Sigmoid colon (tissue), 7 donors: ENCODE results near the gene ZNRD2. TPM values are rescaled to one million over a fixed set of nuclear protein-coding genes. Genes with fewer than 3 reads are reported as not detected.

Experiments used
- DNase-seq: peaks from one replicate; pipeline ENCODE4 v3.0.0-alpha.2; 2019
- H3K27ac ChIP-seq, 4 donors: fragments of 200-600 bp; sonication (generic); one replicate each; pipeline ENCODE4 v1.5.1; 2016 to 2019; ENCODE audit warnings: mild to moderate bottlenecking in 1 of 4
- H3K27me3 ChIP-seq, 3 donors: fragments of 200-600 bp; sonication (generic); one replicate each; pipeline ENCODE4 v1.5.1; 2019; ENCODE audit warnings: mild to moderate bottlenecking in 1 of 3
- H3K36me3 ChIP-seq, 4 donors: fragments of 200-600 bp; sonication (generic); one replicate each; pipeline ENCODE4 v1.5.1; 2016 to 2019
- H3K4me1 ChIP-seq, 4 donors: fragments of 200-600 bp; sonication (generic); one replicate each; pipeline ENCODE4 v1.5.1; 2017 to 2019
- H3K4me3 ChIP-seq, 4 donors: fragments of 200-600 bp; sonication (generic); one replicate each; pipeline ENCODE4 v1.5.1; 2017 to 2019; ENCODE audit warnings: mild to moderate bottlenecking in 2 of 4, moderate library complexity in 1 of 4
- H3K9me3 ChIP-seq, 4 donors: fragments of 200-600 bp in 3 of 4; sonication (generic) in 3 of 4; one replicate each; pipeline versions ENCODE4 v1.5.1 to v1.6.1; 2013 to 2019
- CTCF ChIP-seq, 4 experiments: fragments of 450-650 bp in 3 of 4; fragments of 200-600 bp in 1 of 4; IDR thresholded peaks; one replicate each; pipeline ENCODE4 v1.5.1; 2016 to 2019; ENCODE audit warnings: antibody characterized with exemption in 4 of 4, mild to moderate bottlenecking in 3 of 4, moderate library complexity in 2 of 4
- EP300 ChIP-seq, 4 donors: sonication (generic); formaldehyde crosslinking; IDR thresholded peaks; one replicate each; pipeline ENCODE4 v1.6.1; 2017; ENCODE audit warnings: antibody characterized with exemption in 4 of 4
- POLR2A ChIP-seq, 2 donors: fragments of 450-650 bp; IDR thresholded peaks; one replicate each; pipeline ENCODE4 v1.6.1; 2016; ENCODE audit warnings: antibody characterized with exemption in 2 of 2, mild to moderate bottlenecking in 2 of 2, moderate library complexity in 2 of 2
- POLR2AphosphoS5 ChIP-seq, 4 donors: sonication (generic); formaldehyde crosslinking; IDR thresholded peaks; one replicate each; pipeline ENCODE4 v1.6.1; 2017; ENCODE audit warnings: antibody characterized with exemption in 4 of 4
- WGBS, 2 donors: extraction: QIAGEN DNeasy Blood & Tissue Kit; methylation state at CpG; one replicate each; pipeline ENCODE4 v1.1.7; 2013; 5-methylcytosine and 5-hydroxymethylcytosine counted together
- intact Hi-C: fragments of 100-400 bp; cut with DNase I; formaldehyde crosslinking; loops from one replicate; pipeline ENCODE4 v1.15.1; 2023
- polyA plus RNA-seq, 3 donors: library from polyadenylated mRNA; stranded (reverse); fragments of 200-250 nt; gene quantifications; one replicate each; pipeline ENCODE4 v1.2.3, GENCODE V29; 2013
- total RNA-seq, 4 donors: library from RNA; depleted of rRNA; stranded (reverse); fragments of >200 nt; gene quantifications; one replicate each; pipeline ENCODE4 v1.1.0, GENCODE V29; 2016
- donor health status: healthy with polysubstance abuse.
- donor health status: Bipolar disorder and iron deficiency.
- donor health status: healthy.

Gene ZNRD2
- total and polyA plus RNA-seq, 7 donors = 24.9 to 61.0 (median 52.6) TPM

GRCh38 chr11:65537296-65537597, 33.0 kb upstream of the ZNRD2 start:
- no peak overlapping the region for H3K27ac ChIP-seq

GRCh38 chr11:65537620-65538231, 32.6 kb upstream of the ZNRD2 start:
- Histone ChIP-seq H3K4me1 (peaks cover 0 to 30% (median 26%) of the 10 kb centered on the region in 4 donors), H3K9me3 (no peaks in the 10 kb centered on the region), H3K27me3 (no peaks in the 10 kb centered on the region), H3K27ac (no peak overlapping the region), H3K4me3 (no peak overlapping the region), H3K36me3 (peaks cover 2 to 67% (median 34%) of the 10 kb centered on the region in 4 donors)
- no peak for TF ChIP-seq POLR2AphosphoS5 (IDR thresholded peaks at IDR 0.05)
- TF ChIP-seq POLR2A (IDR thresholded peaks at IDR 0.05) = no peak
- TF ChIP-seq CTCF (IDR thresholded peaks at IDR 0.05) = no peak
- no peak for TF ChIP-seq EP300 (IDR thresholded peaks at IDR 0.05)
- DNase-seq = peak; percentile 64
- intact Hi-C loops = no loop called here
- 88 to 89% methylated on average over 18 of the region's 18 CpGs for WGBS, 2 donors

More at GRCh38 chr11:65537296-65537597, 33.0 kb upstream of the ZNRD2 start:
- no peaks in the 10 kb centered on the region for H3K27me3 ChIP-seq
- peaks cover 7 to 70% (median 38%) of the 10 kb centered on the region in 4 donors for H3K36me3 ChIP-seq
- no peak overlapping the region for H3K4me3 ChIP-seq
- H3K9me3 ChIP-seq = no peaks in the 10 kb centered on the region
- H3K4me1 ChIP-seq = peaks cover 0 to 30% (median 26%) of the 10 kb centered on the region in 4 donors
- TF ChIP-seq EP300 (IDR thresholded peaks at IDR 0.05) (no peak), CTCF (IDR thresholded peaks at IDR 0.05) (no peak), POLR2A (IDR thresholded peaks at IDR 0.05) (no peak)
- intact Hi-C loops = no loop called here
- no peak for DNase-seq
- 84 to 88% methylated on average over 2 of the region's 2 CpGs for WGBS, 2 donors

GRCh38 chr11:65538232-65538914, 31.9 kb upstream of the ZNRD2 start:
- Histone ChIP-seq H3K27me3 (no peaks in the 10 kb centered on the region), H3K4me1 (peaks cover 0 to 30% (median 26%) of the 10 kb centered on the region in 4 donors), H3K4me3 (no peak overlapping the region), H3K9me3 (no peaks in the 10 kb centered on the region), H3K36me3 (peaks cover 0 to 67% (median 29%) of the 10 kb centered on the region in 4 donors), H3K27ac (peak overlapping the region in 1 of 4 donors; percentile 94)
- DNase-seq = peak; percentile 68
- TF ChIP-seq POLR2A (IDR thresholded peaks at IDR 0.05) (no peak), POLR2AphosphoS5 (IDR thresholded peaks at IDR 0.05) (peak in 1 of 4 donors; percentile 15)
- intact Hi-C loops = no loop called here
- WGBS, 2 donors = 90 to 91% methylated on average over 43 of the region's 43 CpGs

GRCh38 chr11:65538915-65539743, 31.1 kb upstream of the ZNRD2 start:
- peak overlapping the region; percentile 90 to 94 (median 91) for H3K27ac ChIP-seq
- peak in 1 of 4 donors; percentile 1 for TF ChIP-seq POLR2AphosphoS5 (IDR thresholded peaks at IDR 0.05)
- no peak for TF ChIP-seq CTCF (IDR thresholded peaks at IDR 0.05)
- TF ChIP-seq EP300 (IDR thresholded peaks at IDR 0.05) = no peak
- TF ChIP-seq POLR2A (IDR thresholded peaks at IDR 0.05) = no peak
- no peaks in the 10 kb centered on the region for H3K27me3 ChIP-seq
- WGBS, 2 donors = 89% methylated on average over 92 of the region's 92 CpGs
- H3K9me3 ChIP-seq = no peaks in the 10 kb centered on the region
- intact Hi-C loops = no loop called here
- peaks cover 0 to 30% (median 26%) of the 10 kb centered on the region in 4 donors for H3K4me1 ChIP-seq
- peak; percentile 70 for DNase-seq
- peak overlapping the region in 3 of 4 donors; percentile 50 to 52 (median 51) for H3K4me3 ChIP-seq
- peaks cover 0 to 63% (median 28%) of the 10 kb centered on the region in 4 donors for H3K36me3 ChIP-seq
